ENCODE measurements around the gene U2AF1L4.
"Not testable (repeated sequence)": the region's sequence is repeated elsewhere in the genome, so short reads cannot be mapped to it uniquely, and the experiment has no call there.

U2AF1L4 gene

DNA sequence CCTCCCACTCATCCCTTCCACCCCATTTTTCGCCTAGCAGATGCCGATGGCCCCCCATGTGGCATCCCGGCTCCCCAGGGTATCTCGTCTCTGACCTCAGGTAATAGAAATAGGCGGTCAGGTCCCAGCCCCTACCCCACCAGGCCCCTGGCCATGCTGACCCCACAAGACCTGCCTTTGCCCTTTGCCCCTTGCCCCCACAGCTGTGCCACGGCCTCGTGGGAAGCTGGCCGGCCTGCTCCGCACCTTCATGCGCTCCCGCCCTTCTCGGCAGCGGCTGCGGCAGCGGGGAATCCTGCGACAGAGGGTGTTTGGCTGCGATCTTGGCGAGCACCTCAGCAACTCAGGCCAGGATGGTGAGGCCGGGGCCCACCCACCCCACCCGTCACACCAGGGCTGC, 35.5 kb upstream of the U2AF1L4 start:
- no peak for DNase-seq (ENCODE audit: low spot score)

DNA sequence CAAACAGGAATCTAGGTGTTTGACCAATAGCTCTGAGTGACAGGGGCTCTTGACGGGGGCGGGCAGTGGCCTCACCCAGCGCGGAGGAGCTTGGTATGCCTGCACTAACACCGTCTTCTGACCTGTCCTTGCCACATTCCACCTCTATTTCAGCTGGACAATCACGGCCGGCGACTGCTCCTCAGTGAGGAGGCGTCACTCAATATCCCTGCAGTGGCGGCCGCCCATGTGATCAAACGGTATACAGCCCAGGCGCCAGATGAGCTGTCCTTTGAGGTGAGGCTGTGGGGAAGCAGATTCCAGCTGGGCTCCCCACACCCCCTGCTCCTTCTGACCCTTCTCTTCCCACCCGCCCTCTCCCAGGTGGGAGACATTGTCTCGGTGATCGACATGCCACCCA, 34.8 kb upstream of the U2AF1L4 start:
- DNase-seq (ENCODE audit: low spot score): no peak

DNA sequence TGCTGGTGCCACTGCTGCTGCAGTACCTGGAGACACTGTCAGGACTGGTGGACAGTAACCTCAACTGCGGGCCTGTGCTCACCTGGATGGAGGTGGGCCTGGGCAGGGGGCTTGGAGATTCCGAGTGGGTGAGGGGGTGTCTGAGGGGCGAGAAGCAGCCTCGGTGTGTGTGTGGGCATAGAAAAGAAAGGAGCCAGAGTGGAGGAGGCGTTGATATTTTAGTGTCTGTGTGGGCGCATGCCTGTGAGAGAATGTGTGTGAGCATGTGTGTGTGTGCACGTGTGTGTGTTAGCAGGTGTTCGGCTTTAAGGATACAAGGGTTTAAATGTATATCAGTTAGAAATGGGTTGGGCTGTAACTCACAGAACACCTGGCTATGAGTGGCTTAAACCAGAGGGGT, 33.8 kb upstream of the U2AF1L4 start:
- DNase-seq (ENCODE audit: low spot score): no peak

DNA sequence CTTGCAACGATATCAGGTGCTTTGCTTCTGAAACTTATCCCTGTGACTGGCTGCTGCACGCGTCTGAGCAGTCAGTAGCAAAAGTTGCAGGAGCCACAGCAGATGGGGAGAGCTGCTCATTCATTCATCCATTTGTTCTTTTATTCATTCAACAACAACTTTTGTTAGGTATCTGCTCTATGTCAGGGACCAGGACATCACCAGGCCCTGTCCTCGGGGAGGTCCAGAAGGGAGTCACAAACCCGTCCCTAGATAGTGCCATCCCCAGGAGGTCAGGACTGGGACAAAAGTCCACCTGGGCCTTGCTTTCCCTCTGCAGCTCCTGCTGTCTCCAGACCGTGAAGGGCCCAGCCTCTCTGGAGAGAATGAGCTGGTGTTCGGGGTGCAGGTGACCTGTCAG, 32.7 kb upstream of the U2AF1L4 start:
- no peak for DNase-seq (ENCODE audit: low spot score)

DNA sequence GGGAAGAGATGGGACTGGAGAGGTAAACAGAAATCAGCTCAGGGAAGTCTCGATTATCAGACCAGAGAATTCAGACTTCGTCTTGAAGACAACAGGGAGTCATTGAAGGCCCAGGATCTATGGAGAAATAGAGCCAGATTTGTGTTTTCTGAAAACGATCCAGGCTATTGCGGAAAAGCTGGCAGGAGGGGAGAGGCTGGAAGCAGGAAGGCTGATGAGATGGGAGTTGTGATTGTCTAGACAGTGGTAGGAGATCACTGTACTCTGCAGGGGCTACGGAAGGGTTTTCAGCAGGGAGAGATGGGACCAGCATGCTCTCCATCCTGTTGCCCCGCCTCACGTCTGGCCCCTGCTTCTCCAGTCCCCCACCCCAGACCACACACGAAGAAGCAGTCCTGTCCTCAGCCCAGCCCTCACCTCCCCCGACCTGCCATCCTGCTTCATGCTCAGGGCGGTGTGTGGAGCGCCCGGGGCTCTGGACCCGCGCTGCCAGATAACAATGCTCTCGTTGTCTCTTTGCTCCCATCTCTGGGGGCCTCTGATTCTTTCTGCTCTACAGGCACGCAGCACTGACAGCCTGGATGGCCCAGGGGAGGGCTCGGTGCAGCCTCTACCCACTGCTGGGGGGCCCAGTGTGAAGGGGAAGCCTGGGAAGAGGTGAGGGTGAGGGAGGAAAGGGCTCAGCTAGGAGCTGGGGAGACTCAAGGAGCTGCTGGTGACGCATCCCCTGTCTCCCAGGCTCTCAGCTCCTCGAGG, 32.0 kb upstream of the U2AF1L4 start:
- peak; percentile 75 for DNase-seq (ENCODE audit: low spot score)

DNA sequence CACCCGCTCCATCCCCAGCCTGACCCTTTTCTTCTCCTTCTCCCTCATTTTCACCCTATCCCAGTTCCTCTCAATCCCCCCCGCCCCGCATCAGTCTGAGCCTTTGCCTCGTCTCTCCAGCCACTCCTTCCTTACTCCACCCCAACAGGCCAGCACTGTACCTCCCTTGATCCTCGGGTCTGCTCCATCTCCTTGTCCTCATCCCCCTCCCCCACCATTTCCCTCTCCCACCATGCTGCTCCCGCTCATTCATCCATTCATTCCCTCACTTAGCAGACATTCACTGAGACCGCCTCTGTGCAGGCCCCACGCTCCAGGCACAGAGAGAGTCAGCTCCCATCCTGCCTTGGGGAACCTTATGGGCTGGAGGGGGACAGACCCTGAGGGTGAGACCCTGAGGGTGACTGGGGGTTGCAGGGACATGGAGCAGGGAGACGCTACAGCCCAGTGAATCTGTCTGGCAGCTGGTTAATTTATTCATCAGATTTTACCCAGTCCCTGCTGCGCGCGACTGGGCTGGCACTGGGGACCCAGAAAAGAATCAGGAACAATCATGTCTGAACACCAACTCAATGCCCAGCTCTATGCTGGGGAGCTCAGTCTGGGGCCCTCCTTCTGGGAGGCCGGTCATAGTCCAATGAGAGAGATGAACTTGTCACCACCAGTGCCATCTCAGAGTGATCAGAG, 31.0 kb upstream of the U2AF1L4 start:
- DNase-seq (ENCODE audit: low spot score): no peak

DNA sequence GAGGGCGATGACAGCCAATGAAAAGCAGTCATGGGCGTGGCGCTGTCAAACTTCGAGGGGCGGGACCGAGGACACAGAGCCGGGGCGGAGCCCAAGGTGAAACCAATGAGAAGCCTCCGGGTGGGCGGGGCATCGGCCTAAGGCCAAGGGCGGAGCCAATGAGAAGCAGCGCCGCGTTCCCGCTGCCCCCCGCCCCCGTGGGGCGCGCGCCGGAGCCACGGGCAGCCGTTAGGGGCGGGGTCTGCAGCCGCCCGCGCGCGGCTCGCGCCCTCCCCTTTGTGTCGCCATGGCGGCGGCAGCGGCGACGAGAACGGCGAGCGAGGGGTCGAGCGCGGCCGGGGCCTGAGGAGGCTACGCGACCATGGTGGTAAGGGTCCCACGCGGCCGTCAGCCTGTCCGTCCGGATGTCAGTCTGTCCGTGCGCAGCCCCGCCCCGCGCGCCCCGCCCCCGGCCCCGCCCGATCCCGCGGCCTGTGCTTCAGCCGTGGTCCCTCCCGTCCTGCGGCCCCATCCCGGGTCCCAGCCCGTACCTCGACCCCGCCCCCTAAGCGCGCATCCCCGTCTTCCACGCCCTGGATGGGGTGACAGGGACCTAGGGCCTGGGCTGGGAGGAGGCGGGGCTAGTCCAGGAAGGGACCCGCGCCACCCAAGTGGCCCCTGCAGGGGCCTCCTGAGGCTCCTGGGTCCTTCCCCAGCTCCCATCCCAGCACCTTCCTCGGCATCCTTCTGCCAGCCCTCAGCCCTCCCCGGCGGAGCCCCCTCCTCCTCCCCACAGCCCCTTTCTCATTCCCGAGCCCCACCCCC, 30.3 kb upstream of the U2AF1L4 start, which contains the start of gene ARHGAP33:
TSS of gene ARHGAP33 (plus strand) at position 267 of the 804 bp plus-strand sequence. CDS start at position 362, 95 bp downstream.
- peak; percentile 99 for DNase-seq (ENCODE audit: low spot score)

DNA sequence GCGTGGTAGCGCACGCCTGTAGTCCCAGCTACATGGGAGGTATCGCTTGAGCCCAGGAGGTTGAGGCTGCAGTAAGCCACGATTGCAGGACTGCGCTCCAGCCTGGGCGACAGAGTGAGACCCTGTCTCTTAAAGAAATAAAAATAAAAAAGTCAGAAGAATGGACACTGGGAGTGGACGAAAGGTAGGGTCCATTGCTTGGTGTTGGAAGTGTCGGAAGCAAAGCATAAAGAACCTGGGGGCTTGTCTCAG, 29.8 kb upstream of the U2AF1L4 start:
- DNase-seq (ENCODE audit: low spot score): no peak

DNA sequence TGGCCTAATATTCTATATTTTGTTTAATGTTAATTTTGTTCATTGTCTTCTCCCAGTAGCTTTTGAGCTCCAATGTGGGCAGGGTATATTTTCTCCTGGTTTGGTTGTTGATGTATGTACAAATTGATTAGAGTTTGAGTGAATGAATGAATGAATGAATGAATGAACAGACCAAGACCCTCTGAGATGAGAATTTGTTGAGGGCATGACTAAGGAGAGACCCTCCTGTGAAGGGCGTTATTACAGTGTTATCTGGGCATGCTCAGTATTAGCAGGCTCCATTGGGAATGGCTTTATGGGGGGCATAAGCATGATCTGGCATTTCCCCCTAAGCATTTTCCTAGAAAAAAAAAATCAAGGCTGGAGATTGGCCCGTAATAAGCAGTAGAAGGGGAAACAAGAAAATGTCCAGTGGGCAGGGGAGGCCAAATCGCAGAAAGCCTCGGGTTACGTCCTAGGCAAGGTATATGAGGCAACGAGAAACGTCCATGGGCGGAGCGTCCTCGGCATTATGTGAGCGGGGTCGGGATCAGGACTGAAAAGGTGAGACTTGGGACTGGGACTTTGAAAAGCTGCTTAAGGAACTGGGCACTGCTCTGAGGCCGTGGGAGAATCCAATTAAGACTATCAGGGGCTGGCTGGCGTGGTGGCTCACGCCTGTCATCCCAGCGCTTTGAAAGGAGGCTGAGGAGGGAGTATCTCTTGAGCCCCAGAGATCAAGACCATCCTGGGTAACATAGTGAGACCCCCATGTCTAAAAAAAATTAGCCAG, 29.2 kb upstream of the U2AF1L4 start:
- peak; percentile 49 for DNase-seq (ENCODE audit: low spot score)

DNA sequence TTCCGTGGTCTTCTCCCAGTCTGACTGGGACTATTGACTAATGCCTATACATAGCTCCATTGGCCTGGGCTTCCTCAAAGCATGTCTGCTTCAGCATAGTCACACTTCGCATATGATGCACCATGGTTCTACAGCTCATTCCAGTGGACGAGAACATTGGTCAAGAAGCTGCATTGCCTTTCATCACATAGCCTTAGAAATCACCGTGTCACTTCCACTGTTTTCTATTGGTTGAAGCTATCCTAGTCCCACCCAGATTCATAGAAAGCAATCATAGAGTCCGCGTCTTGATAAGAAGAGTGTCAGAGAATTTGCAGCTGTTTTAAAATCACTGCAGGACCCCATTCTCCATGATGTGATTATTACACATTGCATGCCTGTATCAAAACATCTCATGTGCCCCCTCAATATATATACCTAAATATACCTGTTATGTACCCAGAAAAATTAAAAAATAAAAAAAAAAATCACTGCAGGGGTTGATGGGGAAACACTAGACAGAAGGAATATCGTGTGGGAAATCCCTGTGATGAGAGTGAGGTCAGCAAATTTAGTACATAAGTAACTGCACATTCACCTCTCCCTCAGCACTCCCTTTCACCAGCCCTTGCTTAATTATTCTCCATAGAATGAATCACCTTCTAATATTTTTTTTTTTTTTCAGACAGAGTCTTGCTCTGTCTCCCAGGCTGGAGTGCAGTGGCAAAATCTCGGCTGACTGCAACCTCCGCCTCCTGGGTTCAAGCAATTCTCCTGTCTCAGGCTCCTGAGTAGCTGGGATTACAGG, 28.0 kb upstream of the U2AF1L4 start:
- no peak for DNase-seq (ENCODE audit: low spot score)

DNA sequence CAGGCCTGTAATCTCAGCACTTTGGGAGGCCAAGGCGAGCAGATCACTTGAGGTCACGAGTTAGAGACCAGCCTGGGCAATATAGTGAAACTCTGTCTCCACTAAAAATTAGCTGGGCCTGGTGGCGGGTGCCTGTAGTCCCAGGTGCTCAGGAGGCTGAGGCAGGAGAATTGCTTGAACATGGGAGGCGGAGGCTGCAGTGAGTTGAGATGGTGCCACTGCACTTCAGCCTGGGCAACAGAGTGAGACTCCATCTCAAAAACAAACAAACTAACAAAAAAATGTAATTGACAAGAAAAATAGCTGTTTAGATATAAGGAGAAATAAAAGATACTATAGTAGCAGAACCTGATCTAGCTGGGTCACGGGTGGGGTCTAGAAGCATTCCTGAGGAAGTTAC, 27.1 kb upstream of the U2AF1L4 start:
- DNase-seq (ENCODE audit: low spot score): not testable (repeated sequence)

DNA sequence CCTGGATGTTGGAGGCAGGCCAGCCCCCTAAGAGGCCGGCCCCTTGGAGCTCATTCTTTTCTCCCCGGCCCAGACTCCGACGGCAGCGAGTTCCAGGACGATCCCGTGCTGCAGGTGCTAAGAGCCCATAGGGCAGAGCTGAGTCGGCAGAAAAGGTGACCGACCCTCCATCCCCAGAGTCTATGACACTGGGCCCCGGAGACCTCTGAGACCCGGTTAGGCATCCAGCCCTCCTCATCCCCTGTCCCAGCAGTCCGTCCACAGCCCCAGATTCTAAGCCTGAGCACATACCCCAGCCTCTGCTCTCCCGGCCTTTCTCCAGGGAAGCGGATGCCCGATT, 22.8 kb upstream of the U2AF1L4 start:
- DNase-seq (ENCODE audit: low spot score): no peak

DNA sequence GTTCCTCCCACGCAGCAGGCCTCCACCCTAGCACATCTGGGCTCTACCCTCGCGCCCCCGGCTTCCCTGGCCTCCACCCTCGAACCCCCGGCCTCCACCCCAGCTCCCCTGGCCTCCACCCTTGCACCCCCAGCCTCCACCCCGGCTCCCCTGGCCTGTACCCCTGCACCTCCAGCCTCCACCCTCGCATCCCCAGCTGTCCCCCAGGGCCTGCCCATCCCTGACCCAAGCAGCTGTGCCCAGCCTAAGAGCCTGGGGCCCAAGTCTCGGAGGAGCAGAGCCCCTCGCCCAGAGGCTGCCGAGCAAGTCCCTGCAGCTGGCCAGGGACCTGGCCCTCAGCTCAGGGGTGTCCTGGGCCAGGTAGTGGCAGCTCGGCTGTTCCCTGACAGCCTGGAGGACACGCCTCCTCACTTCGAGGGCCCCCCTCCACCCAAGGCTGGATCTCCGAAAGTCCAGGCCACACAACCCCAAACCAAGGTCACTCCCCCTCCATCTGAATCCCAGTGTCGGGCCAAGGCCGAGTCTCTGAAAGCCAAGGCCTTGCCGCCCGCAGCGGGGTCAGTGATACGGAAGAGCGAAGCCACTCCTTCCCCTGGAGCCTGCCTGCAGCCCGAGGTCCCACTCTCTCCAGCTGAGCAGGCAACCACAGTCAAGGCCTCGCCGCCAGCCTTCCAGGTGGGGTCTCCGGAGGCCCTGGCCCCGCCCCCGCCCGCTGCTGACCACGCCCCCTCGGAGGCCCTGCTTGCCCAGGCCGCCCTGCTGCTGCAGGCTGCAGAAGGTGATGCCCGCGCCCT, 22.3 kb upstream of the U2AF1L4 start:
- DNase-seq (ENCODE audit: low spot score): peak; percentile 77

DNA sequence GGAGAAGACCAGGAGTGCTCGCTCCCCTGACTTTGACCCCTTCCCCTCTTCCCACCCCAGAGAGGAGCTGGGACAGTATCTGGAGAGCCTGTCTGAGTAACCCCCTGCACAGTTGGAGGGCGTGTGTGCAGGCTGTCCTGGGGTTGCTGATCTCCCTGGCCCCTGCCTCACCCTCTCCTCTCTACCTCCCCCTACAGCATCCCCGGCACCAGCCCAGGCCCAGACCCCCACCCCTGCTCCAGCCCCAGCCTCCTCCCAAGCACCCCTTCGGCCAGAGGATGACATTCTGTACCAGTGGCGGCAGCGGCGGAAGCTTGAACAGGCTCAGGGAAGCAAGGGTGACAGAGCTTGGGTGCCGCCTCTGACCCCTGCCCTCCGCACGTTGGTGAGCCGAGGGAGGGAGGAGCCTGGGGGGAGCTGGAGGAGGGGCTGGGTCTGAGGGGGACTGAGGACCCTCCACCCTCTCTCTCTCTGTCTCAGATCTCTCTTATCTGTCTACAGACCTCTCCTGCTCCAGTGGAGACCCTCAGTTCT, 21.4 kb upstream of the U2AF1L4 start:
- DNase-seq (ENCODE audit: low spot score): peak; percentile 43

DNA sequence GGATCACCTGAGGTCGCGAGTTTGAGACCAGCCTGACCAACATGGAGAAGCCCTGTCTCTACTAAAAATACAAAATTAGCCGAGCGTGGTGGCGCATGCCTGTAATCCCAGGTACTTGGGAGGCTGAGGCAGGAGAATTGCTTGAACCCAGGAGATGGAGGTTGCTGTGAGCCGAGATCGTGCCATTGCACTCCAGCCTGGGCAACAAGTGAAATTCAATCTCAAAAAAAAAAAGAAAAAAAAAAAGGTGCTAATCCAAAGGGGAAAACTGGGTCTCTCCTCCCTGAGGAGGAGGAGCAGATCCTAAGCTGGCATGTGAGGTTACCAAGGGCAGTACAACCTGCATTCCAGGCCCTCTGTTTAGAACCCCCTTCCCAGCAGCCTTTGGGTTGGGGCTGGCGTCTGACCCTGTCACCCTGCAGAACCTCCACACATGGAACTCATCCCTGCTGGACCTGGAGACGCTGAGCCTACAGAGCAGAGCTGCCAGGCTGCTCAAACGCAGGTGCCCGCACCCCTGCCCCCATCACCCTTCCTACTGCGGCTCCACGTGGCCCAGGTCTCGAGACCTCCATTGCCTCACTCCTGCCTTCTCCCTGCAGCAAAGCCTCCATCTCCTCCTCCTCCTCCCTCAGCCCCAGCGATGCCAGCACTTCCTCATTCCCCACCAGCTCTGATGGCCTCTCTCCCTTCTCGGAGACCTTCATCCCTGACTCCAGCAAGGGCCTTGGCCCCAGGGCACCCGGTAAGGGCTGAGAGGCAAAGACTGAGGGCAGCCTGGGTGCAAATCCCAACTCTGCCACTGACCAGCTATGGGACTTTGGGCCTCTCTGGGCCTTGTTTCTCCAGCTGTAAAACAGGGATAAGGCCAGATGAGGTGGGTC, 19.5 kb upstream of the U2AF1L4 start:
- DNase-seq (ENCODE audit: low spot score): no peak

DNA sequence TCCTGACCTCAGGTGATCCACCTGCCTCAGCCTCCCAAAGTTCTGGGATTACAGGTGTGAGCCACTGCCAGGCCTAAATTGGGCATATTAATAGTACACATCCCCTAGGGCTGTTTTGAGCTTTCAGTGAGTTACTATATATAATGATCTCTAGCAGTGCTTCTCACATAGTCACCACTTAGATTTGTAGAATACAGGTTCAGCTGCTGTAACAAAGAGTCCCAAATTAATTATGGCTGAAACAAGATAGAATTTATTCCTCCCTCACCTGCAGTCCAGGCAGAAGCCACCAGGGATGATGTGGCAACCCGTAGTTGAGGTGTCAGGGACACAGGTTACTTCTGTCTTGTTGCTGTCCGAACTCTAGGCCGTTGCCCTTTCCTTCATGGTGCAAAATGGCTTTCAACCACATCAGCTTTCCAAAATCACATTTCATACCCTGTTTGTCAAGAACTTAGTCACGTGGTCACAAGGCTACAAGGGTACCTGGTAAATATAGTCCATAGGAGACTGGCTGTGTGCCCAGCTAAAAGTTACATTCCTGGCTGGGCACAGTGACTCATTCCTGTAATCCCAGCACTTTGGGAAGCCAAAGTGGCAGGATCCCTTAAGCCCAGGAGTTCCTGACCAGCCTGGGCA, 15.6 kb upstream of the U2AF1L4 start:
- DNase-seq (ENCODE audit: low spot score): no peak

DNA sequence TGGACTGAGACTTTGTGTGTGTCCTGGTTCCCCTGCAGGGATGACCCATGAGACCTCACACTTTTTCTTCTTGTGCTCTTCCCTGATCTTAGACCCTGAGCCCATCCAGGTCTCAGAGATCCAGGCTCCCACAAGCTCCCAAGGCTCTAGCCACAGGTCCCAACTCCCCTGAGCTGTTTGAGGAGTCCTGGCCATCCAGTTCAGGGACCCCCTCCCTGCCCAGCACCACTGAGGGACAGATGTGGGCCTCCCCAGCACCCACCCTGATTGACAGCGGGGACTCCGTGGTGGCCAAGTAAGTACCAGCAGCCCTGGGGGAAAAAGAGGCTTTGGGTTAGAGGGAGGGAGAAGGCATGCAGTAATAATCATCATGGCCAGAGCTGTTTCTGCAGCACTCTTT, 14.5 kb upstream of the U2AF1L4 start:
- DNase-seq (ENCODE audit: low spot score): no peak

DNA sequence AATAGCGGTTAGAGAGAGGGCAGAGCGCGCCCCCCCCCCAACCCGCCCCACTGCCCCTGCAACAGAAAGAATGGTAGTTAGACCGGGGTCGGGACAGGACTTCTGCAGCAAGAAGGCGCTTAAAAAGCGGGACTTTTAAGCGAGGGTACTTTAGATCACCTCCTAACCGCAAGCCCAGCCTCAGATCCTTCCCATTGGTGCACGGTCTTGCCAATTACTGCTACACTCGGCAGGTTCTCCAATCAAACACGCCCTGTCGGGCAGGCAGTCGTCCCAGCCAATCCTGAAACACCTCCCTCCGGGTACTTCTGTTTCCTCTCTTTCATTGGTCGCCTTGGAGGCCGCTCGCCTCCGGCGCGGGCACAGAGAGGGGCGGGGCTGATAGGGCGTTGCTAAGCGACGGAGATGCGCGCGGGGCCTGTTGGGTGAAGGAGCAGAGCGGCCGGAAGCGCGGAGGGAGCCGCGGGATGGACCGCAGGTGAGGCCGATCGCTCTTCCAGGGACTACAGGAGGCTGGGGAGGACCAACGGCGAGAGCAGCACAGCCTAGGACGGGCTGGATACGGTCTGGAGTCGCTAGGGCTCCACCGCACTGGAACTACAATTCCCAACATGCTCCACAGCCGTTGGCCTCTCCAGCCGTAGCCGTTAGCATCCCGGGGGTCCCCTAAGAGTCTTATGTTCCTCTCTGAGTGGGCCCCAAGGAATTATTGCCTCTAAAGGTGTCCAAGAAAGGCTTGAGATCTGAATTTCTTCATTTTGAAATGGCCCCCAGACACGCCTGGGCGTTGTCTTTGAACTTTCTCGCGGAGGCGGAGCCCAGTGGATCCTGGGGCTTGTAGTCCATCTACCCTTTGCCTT, 12.8 kb upstream of the U2AF1L4 start, which contains the start of gene PROSER3:
TSS of gene PROSER3 (plus strand) at position 428 of the 860 bp plus-strand sequence. CDS start at position 468, 40 bp downstream.
- peak; percentile 99 for DNase-seq (ENCODE audit: low spot score)
